Measurements from ENCODE around the gene KCNV2.

DNA sequence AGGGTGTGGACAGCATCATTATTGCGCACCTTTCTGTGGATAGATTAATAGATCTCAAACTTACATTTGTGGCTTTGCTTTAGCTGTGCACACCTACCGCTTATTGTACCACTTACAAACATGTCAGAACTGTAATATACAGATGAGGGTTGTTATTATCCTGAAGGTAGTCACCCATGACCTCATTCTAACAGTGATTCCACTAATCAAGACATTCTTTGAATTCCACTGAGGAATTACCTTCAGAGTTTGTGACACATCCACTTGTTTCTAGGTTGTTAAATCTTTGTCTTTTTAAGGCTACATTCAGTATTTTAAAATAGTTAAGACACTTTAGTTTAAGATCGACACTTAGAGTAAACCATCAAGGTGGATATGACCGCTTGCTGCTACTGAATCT is 7.8 kb downstream of the KCNV2 start:
- TF ChIP-seq, protein P1, sequence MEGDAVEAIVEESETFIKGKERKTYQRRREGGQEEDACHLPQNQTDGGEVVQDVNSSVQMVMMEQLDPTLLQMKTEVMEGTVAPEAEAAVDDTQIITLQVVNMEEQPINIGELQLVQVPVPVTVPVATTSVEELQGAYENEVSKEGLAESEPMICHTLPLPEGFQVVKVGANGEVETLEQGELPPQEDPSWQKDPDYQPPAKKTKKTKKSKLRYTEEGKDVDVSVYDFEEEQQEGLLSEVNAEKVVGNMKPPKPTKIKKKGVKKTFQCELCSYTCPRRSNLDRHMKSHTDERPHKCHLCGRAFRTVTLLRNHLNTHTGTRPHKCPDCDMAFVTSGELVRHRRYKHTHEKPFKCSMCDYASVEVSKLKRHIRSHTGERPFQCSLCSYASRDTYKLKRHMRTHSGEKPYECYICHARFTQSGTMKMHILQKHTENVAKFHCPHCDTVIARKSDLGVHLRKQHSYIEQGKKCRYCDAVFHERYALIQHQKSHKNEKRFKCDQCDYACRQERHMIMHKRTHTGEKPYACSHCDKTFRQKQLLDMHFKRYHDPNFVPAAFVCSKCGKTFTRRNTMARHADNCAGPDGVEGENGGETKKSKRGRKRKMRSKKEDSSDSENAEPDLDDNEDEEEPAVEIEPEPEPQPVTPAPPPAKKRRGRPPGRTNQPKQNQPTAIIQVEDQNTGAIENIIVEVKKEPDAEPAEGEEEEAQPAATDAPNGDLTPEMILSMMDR (conservative IDR thresholded peaks at IDR 0.05; ENCODE audit: low read length) = no peak
- no peak for TF ChIP-seq EZH2phosphoT487 (IDR thresholded peaks at IDR 0.05; ENCODE audit: borderline replicate concordance, low read depth, low read length)
